ENCODE data around the gene ARHGAP8. TPM values are rescaled to one million over a fixed set of nuclear protein-coding genes. Genes with fewer than 3 reads are reported as not detected.

The ARHGAP8 gene
- 0.46 and 0.61 TPM in 2 replicates for total RNA-seq (2013; cell fraction: nucleolus; rRNA removed)
- total RNA-seq (2014; rRNA removed) (not detected in 2 replicates), total RNA-seq (2014; rRNA removed; fragmentation: Illumina TruSeq; extraction: Trizol) (not detected in 2 replicates), total RNA-seq (2021) (not detected in 2 replicates), polyA plus RNA-seq (2011; rRNA removed) (0.17 and 0.33 TPM in 2 replicates), polyA plus RNA-seq (2014; fragmentation: Illumina TruSeq; extraction: Trizol) (not detected in 2 replicates), polyA plus RNA-seq (2014; fragmentation: Nextera tagmentation; extraction: Ambion mirVana) (not detected), polyA plus RNA-seq (2014; rRNA removed) (not detected in 2 replicates), polyA plus RNA-seq (2016; fragmentation: Nextera tagmentation; extraction: Ambion mirVana) (not detected), polyA minus RNA-seq (2011; rRNA and poly(A)+ RNA removed) (0.15 TPM in 1 of 2 replicates, not detected in the other), Bru-seq, nascent RNA (percentile 26 among the genes with signal in this experiment), BruChase-seq, experiment 1, labeled RNA remaining after a 6-hour chase (percentile 35 among the genes with signal in this experiment), BruChase-seq, experiment 2, labeled RNA remaining after a 2-hour chase (percentile 43 among the genes with signal in this experiment)
- not detected for polyA plus RNA-seq (2011; ENCODE audit: low read depth)
- 0.18 and 0.50 TPM in 2 replicates for polyA plus RNA-seq (2011; cell fraction: cytosol; rRNA removed)
- polyA plus RNA-seq (2011; cell fraction: nucleus; rRNA removed), result 0.50 and 1.1 TPM in 2 replicates
- polyA plus RNA-seq (2012), result 0.06 TPM in 1 of 2 replicates, not detected in the other
- polyA minus RNA-seq (2011; cell fraction: cytosol; rRNA and poly(A)+ RNA removed), result not detected in 2 replicates
- polyA minus RNA-seq (2011; cell fraction: nucleus; rRNA and poly(A)+ RNA removed), result 0.24 and 0.38 TPM in 2 replicates
- long read RNA-seq, experiment 1, result 0 reads
- long read RNA-seq, experiment 2, result 0 reads

DNA sequence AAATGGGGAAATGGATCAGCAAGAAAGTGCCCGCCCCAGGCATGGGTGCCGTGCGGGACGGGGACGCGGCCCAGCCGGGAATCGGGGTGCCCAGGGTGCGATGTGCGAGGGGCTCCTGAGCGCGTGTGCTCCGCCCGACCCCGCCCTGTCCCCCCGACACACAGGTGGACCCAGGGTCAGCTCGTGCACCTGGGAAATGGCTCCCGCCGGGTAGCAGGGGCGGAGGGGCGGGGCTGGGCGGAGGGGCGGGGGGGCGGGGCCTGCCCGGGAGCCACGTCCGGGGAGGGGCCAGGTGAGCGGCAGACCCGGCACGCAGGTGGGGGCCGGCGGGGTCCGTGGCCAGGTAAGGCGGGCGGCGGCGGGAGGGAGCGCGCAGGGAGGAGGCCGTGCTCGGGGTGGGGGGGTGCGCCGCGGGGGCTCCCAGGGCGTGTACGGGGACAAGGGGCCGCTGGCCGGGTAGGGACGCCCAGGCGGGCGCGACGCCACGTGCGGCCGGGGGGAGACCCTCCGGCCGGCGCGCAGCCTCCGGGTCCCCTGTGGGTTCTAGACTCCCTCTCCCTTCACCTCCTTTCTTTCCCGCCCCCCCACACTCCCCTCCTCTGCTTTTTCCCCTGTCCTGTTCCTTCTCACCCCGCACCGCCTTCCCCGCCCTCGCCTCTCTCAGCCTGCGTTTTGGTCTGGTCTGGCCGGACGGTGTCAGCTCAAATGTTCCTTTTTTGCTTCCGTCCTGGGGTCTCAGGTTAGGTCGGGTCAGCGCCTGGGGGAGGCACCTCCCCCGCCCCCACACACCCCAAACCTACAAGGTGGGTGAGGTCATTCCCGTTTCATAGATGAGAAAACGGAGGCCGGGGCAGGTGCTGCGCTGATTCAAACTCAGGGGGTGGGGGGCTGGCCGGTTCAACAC, at the start of gene ARHGAP8:
Gene ARHGAP8 (plus strand): TSS at position 291 of the 904 bp plus-strand sequence. CDS start 33,953 bp downstream, outside the sequence.
- ChIA-PET RAD21 (ENCODE audit: unreplicated experiment) (no interaction called here), CTCF (no interaction called here), SMC1A (ENCODE audit: uncharacterized antibody, unreplicated experiment) (interaction anchor here (0.8 kb wide), 1 partner anchor 1738 kb away, joined by 4 read pairs; no protein-coding TSS in a partner anchor), POLR2A (no interaction called here)
- Histone ChIP-seq H3K27ac (ENCODE audit: control insufficient read depth, insufficient read depth) (no peak within 1 kb of the TSS), H2AFZ (ENCODE audit: control insufficient read depth, low read depth, low read length) (no peak within 1 kb of the TSS), H3K79me2 (ENCODE audit: control insufficient read depth, insufficient read depth, low read length) (no peaks in the 10 kb centered on the region), H3K4me1 (ENCODE audit: control insufficient read depth, insufficient read depth, low read length) (no peaks in the 10 kb centered on the region), H3K4me2 (ENCODE audit: control insufficient read depth, insufficient read depth) (no peak within 1 kb of the TSS), H3K4me3 (no peak within 1 kb of the TSS), H3K27me3 (replicated peaks in 1 of 2; ENCODE audit: control insufficient read depth in 2 of 2, insufficient read depth in 2 of 2, low read length in 1 of 2) (peaks cover 2 to 3% of the 10 kb centered on the region in 2 experiments; a peak in 3 of 4 replicates), H3K36me3 (ENCODE audit: control insufficient read depth in 2 of 2, insufficient read depth in 2 of 2, low read length in 1 of 2) (no peaks in the 10 kb centered on the region), H3K9ac (ENCODE audit: control insufficient read depth, insufficient read depth, low read length) (no peak within 1 kb of the TSS), H4K20me1 (ENCODE audit: control insufficient read depth, insufficient read depth) (no peaks in the 10 kb centered on the region), H3K9me3 (replicated peaks; ENCODE audit: control insufficient read depth, insufficient read depth, low read length) (no peaks in the 10 kb centered on the region; the same call in 2 of the 3 replicates)
- ATAC-seq, result no peak
- intact Hi-C loops (cut with micrococcal nuclease; ENCODE audit: unreplicated experiment), result no loop called here
- no TSS peak for BruUV-seq (replicated peaks)
- no peak for TF ChIP-seq MLLT1 (IDR thresholded peaks at IDR 0.05)
- no peak for TF ChIP-seq CHD2 (IDR thresholded peaks at IDR 0.05; ENCODE audit: borderline replicate concordance, low read depth, low read length)
- no peak for TF ChIP-seq SUPT20H (IDR thresholded peaks at IDR 0.05; ENCODE audit: borderline replicate concordance, control insufficient read depth, low read depth, low read length)
- in situ Hi-C loops (cut with MboI), result no loop called here
- DNase-seq (ENCODE audit: low read depth, low spot score), result no peak
- 51% methylated on average over 22 of the region's 78 CpGs for WGBS (ENCODE audit: insufficient coverage, insufficient replicate concordance, low lambda C conversion rate, missing lambda C conversion rate)
- FAIRE-seq, result no peak

Data from GM12878 (cell line).